Limb (tissue), 2 donors: ENCODE data around the gene PYCR2.

Experiments
- DNase-seq, 2 donors: peaks; one replicate each; pipeline ENCODE4 v3.0.0-alpha.2; 2016; ENCODE audit errors: extremely low spot score in 2 of 2

The PYCR2 gene

DNA sequence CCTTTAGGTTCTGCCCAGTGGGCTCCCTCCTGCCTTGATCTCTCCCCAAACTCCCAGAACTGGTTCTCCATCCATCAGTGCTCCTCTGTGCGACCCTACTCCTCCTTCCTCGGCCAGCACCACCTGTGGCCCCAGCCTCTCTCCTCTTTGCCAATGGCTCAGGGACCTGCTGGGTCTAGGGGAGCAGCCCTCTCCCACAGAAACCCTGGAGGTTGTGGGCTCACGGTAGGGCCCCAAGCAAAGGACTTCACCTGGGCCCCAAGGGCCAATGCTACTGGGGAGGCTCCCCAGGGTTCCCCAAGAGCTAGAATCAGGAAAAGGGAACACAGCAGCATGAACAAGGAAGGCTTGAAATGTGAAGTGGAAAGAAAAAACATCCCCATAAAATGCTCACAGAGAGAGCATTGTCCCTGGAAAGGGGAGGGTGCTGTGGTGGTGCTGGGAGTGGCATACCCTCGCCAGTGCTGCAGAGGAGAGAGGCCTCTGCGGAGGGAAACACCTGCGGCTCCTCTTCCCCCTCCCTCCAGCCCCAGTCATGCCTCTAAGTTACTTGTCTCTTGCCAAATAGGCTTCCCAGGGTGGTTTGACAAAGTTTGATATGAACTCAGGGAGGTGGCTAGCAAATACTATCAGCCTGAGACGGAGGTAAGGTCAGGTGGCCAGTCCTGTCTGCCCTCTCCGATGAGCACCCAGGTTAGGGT is 44.4 kb downstream of the PYCR2 start:
- DNase-seq = peak in 1 of 2 donors; percentile 9

- DNase-seq = no peak
These were observed 45.8 kb downstream of the PYCR2 start for GRCh38 chr1:225878282-225878681.

DNA sequence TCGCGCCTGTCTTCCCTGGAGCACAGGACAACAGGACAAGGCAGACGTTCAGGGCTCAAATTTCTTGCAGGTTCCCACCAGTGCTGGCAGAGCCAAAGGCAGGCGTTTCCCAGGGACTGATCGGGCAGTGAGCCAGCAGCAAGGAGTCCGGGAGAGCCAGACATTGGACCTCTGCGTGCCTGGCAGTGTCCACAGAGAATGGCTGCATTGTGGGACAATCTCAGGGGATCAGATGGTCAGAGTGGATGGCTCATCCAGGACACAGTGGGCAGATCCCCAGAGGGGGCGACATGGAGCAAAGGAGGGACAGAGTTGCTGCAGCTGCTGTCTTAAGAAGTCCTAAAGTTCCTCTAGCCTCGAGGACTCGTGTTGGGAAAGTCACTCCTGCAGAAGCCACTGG is 46.5 kb downstream of the PYCR2 start:
- DNase-seq = peak; percentile 10 to 56

DNA sequence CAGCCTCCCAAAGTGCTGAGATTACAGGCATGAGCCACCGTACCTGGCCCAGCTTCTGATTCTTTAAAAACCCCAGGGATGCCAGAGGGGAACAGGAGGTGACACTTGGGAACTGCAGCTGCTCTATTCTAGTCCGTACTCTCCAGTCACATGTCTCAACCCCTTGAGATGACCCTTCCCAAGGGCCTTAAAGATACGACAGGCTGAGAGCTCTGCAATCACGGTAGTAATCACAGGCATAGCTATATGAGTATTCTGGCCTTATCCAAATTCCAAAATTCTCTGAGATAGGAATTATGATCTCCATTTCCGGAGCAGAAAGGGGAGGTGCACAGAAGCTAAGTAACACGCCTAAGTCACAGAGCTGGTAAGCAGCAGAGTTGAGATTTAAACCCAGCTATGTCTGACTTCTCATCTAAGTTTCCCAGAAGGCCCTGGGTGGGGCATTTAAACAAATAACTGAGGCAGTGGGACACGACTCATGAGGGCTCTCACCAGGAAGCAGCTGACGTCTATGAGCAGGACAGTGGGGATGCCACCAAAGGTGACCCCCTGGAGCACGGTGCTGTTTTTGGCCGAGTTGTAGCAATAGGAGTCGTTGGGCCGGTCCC is 47.0 kb downstream of the PYCR2 start:
- DNase-seq = no peak

GRCh38 chr1:225875044-225875815 is 48.8 kb downstream of the PYCR2 start:
- DNase-seq = no peak

DNA sequence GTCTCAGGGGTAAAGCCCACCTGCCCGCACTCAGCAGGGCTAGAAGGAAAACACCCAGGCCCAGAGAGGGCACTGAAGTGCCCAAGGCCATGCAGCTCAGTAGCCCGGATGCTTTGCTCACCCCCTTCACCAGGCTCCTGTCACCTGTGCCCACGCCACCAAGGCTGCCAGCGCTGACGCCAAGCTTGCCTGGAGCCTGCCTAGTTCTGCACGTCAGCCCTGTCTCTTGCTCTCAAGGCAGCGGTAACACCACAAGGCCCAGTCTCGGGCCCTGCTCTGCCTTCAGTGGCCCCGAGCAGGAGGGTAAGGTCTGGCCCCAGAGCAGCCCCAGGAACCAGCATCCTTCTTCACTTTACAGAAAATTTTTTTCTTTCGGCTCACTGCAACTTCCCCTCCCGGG is 49.6 kb downstream of the PYCR2 start:
- DNase-seq = no peak

- DNase-seq = no peak
These were observed 50.7 kb downstream of the PYCR2 start for GRCh38 chr1:225873281-225873850.

DNA sequence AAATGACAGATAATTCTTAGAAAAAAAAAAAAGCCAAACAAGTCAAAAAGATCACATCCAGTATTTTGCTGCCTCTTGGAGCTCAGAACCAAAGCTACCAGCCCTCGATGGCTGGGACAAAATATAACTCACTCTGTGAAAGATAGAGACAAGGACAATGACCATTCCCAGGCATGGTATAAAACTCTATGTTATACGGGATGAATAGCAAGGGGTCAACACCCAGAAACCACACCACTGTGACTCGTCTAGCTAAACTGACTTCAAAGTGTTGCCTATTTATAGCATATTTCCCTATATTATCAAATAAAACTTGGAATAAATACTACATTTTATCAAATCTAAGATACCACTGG is 52.0 kb downstream of the PYCR2 start:
- no peak for DNase-seq

GRCh38 chr1:225871359-225872074 is 52.5 kb downstream of the PYCR2 start:
- no peak for DNase-seq

DNA sequence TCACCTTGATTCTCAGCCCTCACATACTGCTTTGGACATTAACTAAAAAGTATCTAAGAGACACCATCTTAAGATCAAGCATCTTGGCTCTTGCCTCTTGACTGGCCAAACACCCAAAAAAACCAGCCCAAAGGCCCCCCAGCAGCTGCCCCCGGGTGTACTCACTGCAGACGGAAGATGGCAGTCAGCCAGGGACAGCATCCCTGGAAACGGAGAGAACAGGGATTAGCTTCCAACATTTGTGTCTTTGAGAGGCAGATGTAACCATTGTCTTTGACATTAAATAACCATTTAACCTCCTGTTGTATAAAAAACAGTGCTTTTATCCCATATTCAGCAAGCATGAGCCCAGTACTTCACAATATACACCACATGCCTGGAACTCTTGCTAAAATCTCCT is 53.1 kb downstream of the PYCR2 start:
- no peak for DNase-seq
